ENCODE data around the gene ABITRAM. TPM values are rescaled to one million over a fixed set of nuclear protein-coding genes. Genes with fewer than 3 reads are reported as not detected.
"Not testable (repeated sequence)": the region's sequence is repeated elsewhere in the genome, so short reads cannot be mapped to it uniquely, and the experiment has no call there.

The ABITRAM gene
- total RNA-seq, 2 experiments from 2014 or later = 7.0 to 14.6 TPM

- no peak overlapping the region for H3K4me2 ChIP-seq (ENCODE audit: low read length)
- no TSS peak for BruUV-seq (replicated peaks)
- H2AFZ ChIP-seq (ENCODE audit: low read length) = no peak overlapping the region
- H3K4me1 ChIP-seq (ENCODE audit: insufficient read depth, low read length, poor library complexity, severe bottlenecking) = no peaks in the 10 kb centered on the region
- peaks cover 87% of the 10 kb centered on the region for H3K36me3 ChIP-seq (ENCODE audit: insufficient read depth, low read length)
- TF ChIP-seq CTCF (conservative IDR thresholded peaks at IDR 0.05; ENCODE audit: low read length) (no peak), EZH2phosphoT487 (IDR thresholded peaks at IDR 0.05; ENCODE audit: borderline replicate concordance, low read depth, low read length) (no peak)
- no peaks in the 10 kb centered on the region for H3K79me2 ChIP-seq (ENCODE audit: insufficient read depth, low read depth, low read length)
- H3K9me3 ChIP-seq (ENCODE audit: low read length) = no peaks in the 10 kb centered on the region
- no peak overlapping the region for H3K4me3 ChIP-seq (ENCODE audit: low read depth, low read length, poor library complexity, severe bottlenecking)
- no peak for DNase-seq (ENCODE audit: low spot score)
- intact Hi-C loops (cut with micrococcal nuclease; ENCODE audit: unreplicated experiment) = no loop called here
- CTCF ChIA-PET (ENCODE audit: unreplicated experiment) = no interaction called here
- POLR2A ChIA-PET = interaction anchor here (0.7 kb wide), 1 partner anchor 210 kb away, joined by 3 read pairs; no protein-coding TSS in a partner anchor
- no peaks in the 10 kb centered on the region for H4K20me1 ChIP-seq (ENCODE audit: insufficient read depth, low read length)
- no peak overlapping the region for H3K27ac ChIP-seq (ENCODE audit: low read depth, low read length, poor library complexity, severe bottlenecking)
- H3K9me2 ChIP-seq (ENCODE audit: insufficient read depth, low read length) = no peaks in the 10 kb centered on the region
These were observed 22.4 kb upstream of the ABITRAM start for GRCh38 chr9:108911820-108912219.

DNA sequence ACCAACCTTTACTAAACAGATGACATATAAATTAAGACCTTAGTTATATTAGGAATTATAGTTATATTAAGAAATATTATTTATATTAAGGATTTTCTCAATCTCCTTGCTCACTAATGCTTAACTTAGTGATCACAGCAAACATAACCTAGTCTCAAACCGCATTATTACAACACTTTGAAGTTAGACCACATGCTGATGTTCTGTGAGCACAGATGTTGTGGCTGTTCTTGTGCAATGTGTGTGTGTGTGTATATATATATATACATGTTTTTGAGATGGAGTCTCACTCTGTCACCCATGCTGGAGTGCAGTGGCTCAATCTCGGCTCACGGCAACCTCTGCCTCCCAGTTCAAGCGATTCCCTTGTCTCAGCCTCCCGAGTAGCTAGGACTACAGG, 20.8 kb upstream of the ABITRAM start:
- Histone ChIP-seq H3K4me2 (ENCODE audit: low read length) (no peak overlapping the region), H3K36me3 (ENCODE audit: insufficient read depth, low read length) (peaks cover 87% of the 10 kb centered on the region), H3K4me3 (ENCODE audit: low read depth, low read length, poor library complexity, severe bottlenecking) (no peak overlapping the region), H3K9me3 (ENCODE audit: low read length) (no peaks in the 10 kb centered on the region), H3K9me2 (ENCODE audit: insufficient read depth, low read length) (no peaks in the 10 kb centered on the region), H2AFZ (ENCODE audit: low read length) (no peak overlapping the region), H4K20me1 (ENCODE audit: insufficient read depth, low read length) (no peaks in the 10 kb centered on the region), H3K4me1 (ENCODE audit: insufficient read depth, low read length, poor library complexity, severe bottlenecking) (no peaks in the 10 kb centered on the region), H3K27ac (ENCODE audit: low read depth, low read length, poor library complexity, severe bottlenecking) (no peak overlapping the region), H3K79me2 (ENCODE audit: insufficient read depth, low read depth, low read length) (no peaks in the 10 kb centered on the region)
- POLR2A ChIA-PET = interaction anchor here (1.3 kb wide), 1 partner anchor 15 kb away, joined by 3 read pairs; no protein-coding TSS in a partner anchor
- no peak for DNase-seq (ENCODE audit: low spot score)
- CTCF ChIA-PET (ENCODE audit: unreplicated experiment) = no interaction called here
- BruUV-seq (replicated peaks) = no TSS peak
- intact Hi-C loops (cut with micrococcal nuclease; ENCODE audit: unreplicated experiment) = no loop called here
- no peak for TF ChIP-seq EZH2phosphoT487 (IDR thresholded peaks at IDR 0.05; ENCODE audit: borderline replicate concordance, low read depth, low read length)
- TF ChIP-seq CTCF (conservative IDR thresholded peaks at IDR 0.05; ENCODE audit: low read length) = no peak

DNA sequence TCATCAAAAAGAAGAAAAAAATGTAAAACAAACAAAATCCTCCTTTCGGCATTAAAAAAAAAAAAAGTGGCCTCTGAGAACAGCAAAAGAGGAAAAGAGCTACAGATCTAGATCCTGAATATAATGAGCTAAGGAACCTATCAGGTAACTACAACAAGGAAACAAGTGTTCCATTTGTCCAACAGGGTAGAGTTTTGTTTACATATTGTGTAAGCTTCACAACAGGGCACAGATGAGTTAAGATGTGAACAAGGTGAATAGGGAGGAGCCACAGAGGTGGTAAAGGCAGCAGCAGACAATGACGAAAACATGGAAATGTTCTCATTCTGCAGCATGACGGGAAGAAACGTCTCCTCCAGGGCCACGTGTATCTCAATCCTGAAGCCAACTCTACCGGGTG, 14.7 kb upstream of the ABITRAM start:
- Histone ChIP-seq H3K9me2 (ENCODE audit: insufficient read depth, low read length) (no peaks in the 10 kb centered on the region), H3K27ac (ENCODE audit: low read depth, low read length, poor library complexity, severe bottlenecking) (no peak overlapping the region), H3K79me2 (ENCODE audit: insufficient read depth, low read depth, low read length) (no peaks in the 10 kb centered on the region), H3K4me1 (ENCODE audit: insufficient read depth, low read length, poor library complexity, severe bottlenecking) (no peaks in the 10 kb centered on the region), H4K20me1 (ENCODE audit: insufficient read depth, low read length) (no peaks in the 10 kb centered on the region), H3K4me3 (ENCODE audit: low read depth, low read length, poor library complexity, severe bottlenecking) (no peak overlapping the region), H3K4me2 (ENCODE audit: low read length) (no peak overlapping the region), H3K36me3 (ENCODE audit: insufficient read depth, low read length) (peaks cover 86% of the 10 kb centered on the region), H2AFZ (ENCODE audit: low read length) (no peak overlapping the region), H3K9me3 (ENCODE audit: low read length) (no peaks in the 10 kb centered on the region)
- intact Hi-C loops (cut with micrococcal nuclease; ENCODE audit: unreplicated experiment) = no loop called here
- ChIA-PET CTCF (ENCODE audit: unreplicated experiment) (no interaction called here), POLR2A (interaction anchor here (0.6 kb wide), 1 partner anchor 10 kb away, joined by 4 read pairs; no protein-coding TSS in a partner anchor)
- no peak for TF ChIP-seq EZH2phosphoT487 (IDR thresholded peaks at IDR 0.05; ENCODE audit: borderline replicate concordance, low read depth, low read length)
- no peak for TF ChIP-seq CTCF (conservative IDR thresholded peaks at IDR 0.05; ENCODE audit: low read length)
- DNase-seq (ENCODE audit: low spot score) = no peak
- no TSS peak for BruUV-seq (replicated peaks)

DNA sequence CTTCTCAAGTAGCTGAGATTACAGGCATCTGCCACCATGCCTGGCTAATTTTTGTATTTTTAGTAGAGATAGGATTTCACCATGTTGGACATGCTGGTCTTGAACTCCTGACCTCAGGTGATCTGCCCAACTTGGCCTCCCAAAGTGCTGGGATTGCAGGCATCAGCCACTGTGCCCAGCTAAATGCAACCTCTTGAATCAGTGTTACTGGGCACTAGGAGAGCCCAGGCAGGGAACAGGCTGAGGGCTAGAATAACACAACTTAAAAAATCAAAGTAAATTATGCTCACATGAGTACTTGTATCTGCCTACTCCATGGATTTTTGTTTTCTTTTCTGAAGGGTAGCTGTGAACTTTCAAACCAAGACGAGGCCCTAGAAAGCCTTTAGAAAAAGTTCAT, 13.8 kb upstream of the ABITRAM start:
- H3K4me2 ChIP-seq (ENCODE audit: low read length); H3K9me2 ChIP-seq (ENCODE audit: insufficient read depth, low read length); BruUV-seq (replicated peaks); CTCF ChIA-PET (ENCODE audit: unreplicated experiment); H3K4me1 ChIP-seq (ENCODE audit: insufficient read depth, low read length, poor library complexity, severe bottlenecking); H2AFZ ChIP-seq (ENCODE audit: low read length); DNase-seq (ENCODE audit: low spot score); H4K20me1 ChIP-seq (ENCODE audit: insufficient read depth, low read length); intact Hi-C loops (cut with micrococcal nuclease; ENCODE audit: unreplicated experiment); H3K79me2 ChIP-seq (ENCODE audit: insufficient read depth, low read depth, low read length); POLR2A ChIA-PET; H3K27ac ChIP-seq (ENCODE audit: low read depth, low read length, poor library complexity, severe bottlenecking); H3K4me3 ChIP-seq (ENCODE audit: low read depth, low read length, poor library complexity, severe bottlenecking); H3K9me3 ChIP-seq (ENCODE audit: low read length): not testable (repeated sequence)
- H3K36me3 ChIP-seq (ENCODE audit: insufficient read depth, low read length) = peaks cover 86% of the 10 kb centered on the region
